ENCODE results near the gene SRXN1. TPM values are rescaled to one million over a fixed set of nuclear protein-coding genes. Genes with fewer than 3 reads are reported as not detected.

SRXN1 gene
- total and polyA plus RNA-seq, 9 of the 15 experiments (the other 6 are each of a cell fraction or from before 2014, with no cell fraction given) = 6.8 to 36.4 (median 21.6) TPM

- TF ChIP-seq ZBTB2 (IDR thresholded peaks at IDR 0.05) (no peak), E2F1 (CRISPR knock-in tag; IDR thresholded peaks at IDR 0.05) (no peak), CBFA2T3 (IDR thresholded peaks at IDR 0.05) (no peak), RBM17 (IDR thresholded peaks at IDR 0.05; ENCODE audit: borderline replicate concordance, low read depth, low read length) (no peak), MYC (IDR thresholded peaks at IDR 0.05; ENCODE audit: low read depth, low read length) (no peak), MYC (CRISPR knock-in tag; IDR thresholded peaks at IDR 0.05; ENCODE audit: borderline replicate concordance, low read depth) (no peak), HDGF (IDR thresholded peaks at IDR 0.05) (no peak), BACH1 (tag; IDR thresholded peaks at IDR 0.05) (no peak), GABPA (tag; conservative IDR thresholded peaks at IDR 0.05; ENCODE audit: low read depth) (no peak), RBM15 (IDR thresholded peaks at IDR 0.05; ENCODE audit: insufficient read depth, low read length) (no peak), JUN (IDR thresholded peaks at IDR 0.05; ENCODE audit: borderline replicate concordance, low read depth, low read length) (no peak), JUN (CRISPR knock-in tag; IDR thresholded peaks at IDR 0.05; ENCODE audit: borderline replicate concordance) (no peak), MCM2 (IDR thresholded peaks at IDR 0.05; ENCODE audit: low read depth) (no peak), ZSCAN32 (CRISPR knock-in tag; IDR thresholded peaks at IDR 0.05) (no peak), XRCC5 (IDR thresholded peaks at IDR 0.05; ENCODE audit: low read depth, low read length) (no peak)
- TF ChIP-seq, protein P1, sequence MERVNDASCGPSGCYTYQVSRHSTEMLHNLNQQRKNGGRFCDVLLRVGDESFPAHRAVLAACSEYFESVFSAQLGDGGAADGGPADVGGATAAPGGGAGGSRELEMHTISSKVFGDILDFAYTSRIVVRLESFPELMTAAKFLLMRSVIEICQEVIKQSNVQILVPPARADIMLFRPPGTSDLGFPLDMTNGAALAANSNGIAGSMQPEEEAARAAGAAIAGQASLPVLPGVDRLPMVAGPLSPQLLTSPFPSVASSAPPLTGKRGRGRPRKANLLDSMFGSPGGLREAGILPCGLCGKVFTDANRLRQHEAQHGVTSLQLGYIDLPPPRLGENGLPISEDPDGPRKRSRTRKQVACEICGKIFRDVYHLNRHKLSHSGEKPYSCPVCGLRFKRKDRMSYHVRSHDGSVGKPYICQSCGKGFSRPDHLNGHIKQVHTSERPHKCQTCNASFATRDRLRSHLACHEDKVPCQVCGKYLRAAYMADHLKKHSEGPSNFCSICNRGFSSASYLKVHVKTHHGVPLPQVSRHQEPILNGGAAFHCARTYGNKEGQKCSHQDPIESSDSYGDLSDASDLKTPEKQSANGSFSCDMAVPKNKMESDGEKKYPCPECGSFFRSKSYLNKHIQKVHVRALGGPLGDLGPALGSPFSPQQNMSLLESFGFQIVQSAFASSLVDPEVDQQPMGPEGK (CRISPR knock-in tag; IDR thresholded peaks at IDR 0.05; ENCODE audit: borderline replicate concordance) = no peak
- TF ChIP-seq, protein P2, sequence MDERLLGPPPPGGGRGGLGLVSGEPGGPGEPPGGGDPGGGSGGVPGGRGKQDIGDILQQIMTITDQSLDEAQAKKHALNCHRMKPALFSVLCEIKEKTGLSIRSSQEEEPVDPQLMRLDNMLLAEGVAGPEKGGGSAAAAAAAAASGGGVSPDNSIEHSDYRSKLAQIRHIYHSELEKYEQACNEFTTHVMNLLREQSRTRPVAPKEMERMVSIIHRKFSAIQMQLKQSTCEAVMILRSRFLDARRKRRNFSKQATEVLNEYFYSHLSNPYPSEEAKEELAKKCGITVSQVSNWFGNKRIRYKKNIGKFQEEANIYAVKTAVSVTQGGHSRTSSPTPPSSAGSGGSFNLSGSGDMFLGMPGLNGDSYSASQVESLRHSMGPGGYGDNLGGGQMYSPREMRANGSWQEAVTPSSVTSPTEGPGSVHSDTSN (CRISPR knock-in tag; IDR thresholded peaks at IDR 0.05; ENCODE audit: low read depth) = no peak; the same call in 1 of the 2 replicates
- TF ChIP-seq, protein P2 (tag; conservative IDR thresholded peaks at IDR 0.05; ENCODE audit: low read depth) = no peak
These were observed 22.7 kb upstream of the SRXN1 start, which contains the start of gene SCRT2 (continued) for GRCh38 chr20:675453-676314.

Data from K562 (cell line).